ENCODE results near the gene OTOG. TPM values are rescaled to one million over a fixed set of nuclear protein-coding genes. Genes with fewer than 3 reads are reported as not detected.

Gene OTOG
- total RNA-seq, 1 donor = not detected

GRCh38 chr11:17607083-17607429 lies 60.0 kb downstream of the OTOG start:
- H3K4me3 ChIP-seq (ENCODE audit: low read depth, low read length) = no peak overlapping the region
- DNase-seq (ENCODE audit: low read depth) = no peak
- TF ChIP-seq CTCF (IDR thresholded peaks at IDR 0.05; ENCODE audit: insufficient read depth, low read length) = no peak

- no peak for TF ChIP-seq CTCF (IDR thresholded peaks at IDR 0.05; ENCODE audit: insufficient read depth, low read length)
- H3K4me3 ChIP-seq (ENCODE audit: low read depth, low read length) = no peak overlapping the region
- no peak for DNase-seq (ENCODE audit: low read depth)
Observed at GRCh38 chr11:17607591-17608570, 60.8 kb downstream of the OTOG start.

- H3K4me3 ChIP-seq (ENCODE audit: low read depth, low read length) = no peak overlapping the region
- no peak for TF ChIP-seq CTCF (IDR thresholded peaks at IDR 0.05; ENCODE audit: insufficient read depth, low read length)
- DNase-seq (ENCODE audit: low read depth) = no peak
Observed at GRCh38 chr11:17608821-17609220, 61.8 kb downstream of the OTOG start.

- no peak overlapping the region for H3K4me3 ChIP-seq (ENCODE audit: low read depth, low read length)
- no peak for TF ChIP-seq CTCF (IDR thresholded peaks at IDR 0.05; ENCODE audit: insufficient read depth, low read length)
- DNase-seq (ENCODE audit: low read depth) = no peak
Observed at GRCh38 chr11:17609291-17610084, 62.4 kb downstream of the OTOG start.

- H3K4me3 ChIP-seq (ENCODE audit: low read depth, low read length) = no peak overlapping the region
- no peak for DNase-seq (ENCODE audit: low read depth)
- TF ChIP-seq CTCF (IDR thresholded peaks at IDR 0.05; ENCODE audit: insufficient read depth, low read length) = no peak
Observed at GRCh38 chr11:17610085-17610894, 63.2 kb downstream of the OTOG start.

- no peak for TF ChIP-seq CTCF (IDR thresholded peaks at IDR 0.05; ENCODE audit: insufficient read depth, low read length)
- no peak for DNase-seq (ENCODE audit: low read depth)
- H3K4me3 ChIP-seq (ENCODE audit: low read depth, low read length) = no peak overlapping the region
Observed at GRCh38 chr11:17611049-17611448, 64.0 kb downstream of the OTOG start.
